LNCAP (cell line): ENCODE data around the gene FAM210A.
A peak's percentile ranks its signal among the peaks of the same experiment; 100 is the strongest.

Experiments used
- TF ChIP-seq, protein P1 (sequence below): fragments of 450-650 bp; IDR thresholded peaks from 2 replicates; pipeline ENCODE4 v1.5.1; 2017; ENCODE audit warnings: mild to moderate bottlenecking

Gene FAM210A

DNA sequence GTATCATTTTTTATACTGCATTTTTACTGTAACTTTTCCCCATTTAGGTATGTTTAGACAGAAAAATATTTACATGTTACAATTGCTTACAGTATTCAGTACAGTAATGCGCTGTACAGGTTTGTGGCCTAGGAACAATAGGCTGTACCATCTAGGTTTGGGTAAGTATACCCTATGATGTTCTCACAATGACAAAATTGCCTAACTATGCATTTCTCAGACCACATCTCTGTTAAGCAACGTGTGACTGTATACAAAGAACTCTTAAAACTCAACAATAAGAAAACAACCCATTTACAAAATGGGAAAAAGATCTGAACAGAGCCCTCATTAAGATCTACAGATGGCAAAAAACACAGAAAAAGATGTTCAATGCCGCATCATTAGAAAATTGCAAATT is 29.4 kb downstream of the FAM210A start:
- TF ChIP-seq, protein P1, sequence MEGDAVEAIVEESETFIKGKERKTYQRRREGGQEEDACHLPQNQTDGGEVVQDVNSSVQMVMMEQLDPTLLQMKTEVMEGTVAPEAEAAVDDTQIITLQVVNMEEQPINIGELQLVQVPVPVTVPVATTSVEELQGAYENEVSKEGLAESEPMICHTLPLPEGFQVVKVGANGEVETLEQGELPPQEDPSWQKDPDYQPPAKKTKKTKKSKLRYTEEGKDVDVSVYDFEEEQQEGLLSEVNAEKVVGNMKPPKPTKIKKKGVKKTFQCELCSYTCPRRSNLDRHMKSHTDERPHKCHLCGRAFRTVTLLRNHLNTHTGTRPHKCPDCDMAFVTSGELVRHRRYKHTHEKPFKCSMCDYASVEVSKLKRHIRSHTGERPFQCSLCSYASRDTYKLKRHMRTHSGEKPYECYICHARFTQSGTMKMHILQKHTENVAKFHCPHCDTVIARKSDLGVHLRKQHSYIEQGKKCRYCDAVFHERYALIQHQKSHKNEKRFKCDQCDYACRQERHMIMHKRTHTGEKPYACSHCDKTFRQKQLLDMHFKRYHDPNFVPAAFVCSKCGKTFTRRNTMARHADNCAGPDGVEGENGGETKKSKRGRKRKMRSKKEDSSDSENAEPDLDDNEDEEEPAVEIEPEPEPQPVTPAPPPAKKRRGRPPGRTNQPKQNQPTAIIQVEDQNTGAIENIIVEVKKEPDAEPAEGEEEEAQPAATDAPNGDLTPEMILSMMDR, result no peak

DNA sequence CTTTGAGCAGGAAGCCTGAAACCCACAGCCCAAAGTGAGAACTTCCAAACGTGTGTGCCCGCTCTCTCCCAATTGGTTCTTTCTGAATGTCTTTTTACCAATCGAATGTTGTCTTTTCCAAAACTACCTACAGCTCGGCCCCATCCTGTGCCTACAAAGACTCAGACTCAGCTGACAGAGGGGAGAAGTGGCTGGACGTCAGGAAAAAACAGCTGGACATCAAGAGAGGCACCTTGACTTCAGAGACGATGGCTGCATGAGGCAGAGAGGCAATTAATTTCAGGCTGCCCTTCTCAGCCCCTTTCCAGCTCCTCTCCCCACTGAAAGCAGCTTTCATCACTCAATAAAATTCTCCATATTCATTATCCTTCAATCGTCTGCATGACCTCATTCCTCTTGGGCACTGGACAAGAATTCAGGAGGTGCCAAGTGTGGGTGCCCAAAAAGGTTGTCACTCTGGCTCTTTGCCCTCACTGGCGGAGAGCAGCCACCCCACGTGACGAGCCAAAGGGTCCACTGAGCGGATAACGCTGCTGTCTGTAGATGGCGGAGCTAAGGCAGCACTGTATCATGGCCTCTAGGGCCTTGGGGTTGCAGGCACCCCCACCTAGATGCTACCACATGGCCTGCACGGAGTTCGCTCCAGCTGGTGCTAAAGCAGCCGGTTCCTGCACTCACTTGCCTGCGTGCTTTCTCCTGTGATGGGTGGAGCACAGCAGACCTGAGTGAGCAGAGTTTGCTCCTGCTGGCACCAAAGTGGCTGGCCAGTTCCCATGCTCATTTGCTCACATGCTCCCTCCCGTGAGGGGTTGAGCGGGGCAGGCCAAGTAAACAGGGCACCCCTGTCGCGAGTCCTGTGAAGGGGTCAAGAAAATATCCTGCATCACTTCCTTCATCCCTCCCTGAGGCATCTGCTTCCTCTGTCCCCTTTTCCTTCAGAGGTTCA is 37.9 kb downstream of the FAM210A start:
- TF ChIP-seq, protein P1, result no peak

DNA sequence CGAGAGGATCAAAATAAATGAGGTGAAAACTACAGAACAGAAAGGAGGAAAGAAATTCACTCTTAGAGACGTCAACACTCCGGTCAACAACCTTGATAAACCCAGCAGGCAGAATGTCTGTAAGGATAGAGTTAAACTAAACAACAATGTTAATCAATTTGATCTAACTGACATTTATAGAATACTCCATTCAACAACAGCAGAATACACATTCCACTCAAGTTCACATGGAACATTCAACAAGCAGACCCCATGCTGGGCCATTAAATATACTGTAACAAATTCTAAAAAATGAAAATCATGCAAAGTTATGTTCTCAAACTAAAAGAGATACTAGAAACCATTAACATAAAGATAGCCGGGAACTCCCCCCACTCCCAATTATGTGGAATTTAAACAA is 41.8 kb downstream of the FAM210A start:
- TF ChIP-seq, protein P1, result no peak

DNA sequence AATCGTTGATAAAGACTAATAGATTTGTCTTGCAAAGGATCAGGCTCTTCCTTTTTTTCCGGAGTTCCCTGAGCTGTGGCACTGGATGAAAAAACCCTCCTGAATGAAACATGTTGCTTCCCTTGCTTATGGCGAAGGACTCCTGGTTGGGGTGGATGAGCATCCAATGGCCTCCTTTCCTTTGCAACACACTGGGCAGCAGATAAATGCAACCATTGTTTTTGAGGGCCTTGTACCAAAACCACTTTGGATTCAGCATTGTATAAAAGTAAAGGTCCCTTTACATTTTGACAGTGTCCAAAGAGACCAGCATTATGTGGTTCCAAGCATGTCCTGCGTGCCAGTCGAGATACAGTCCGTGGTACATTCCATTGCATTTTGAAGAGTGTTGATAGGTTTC is 44.7 kb downstream of the FAM210A start:
- TF ChIP-seq, protein P1, result no peak

DNA sequence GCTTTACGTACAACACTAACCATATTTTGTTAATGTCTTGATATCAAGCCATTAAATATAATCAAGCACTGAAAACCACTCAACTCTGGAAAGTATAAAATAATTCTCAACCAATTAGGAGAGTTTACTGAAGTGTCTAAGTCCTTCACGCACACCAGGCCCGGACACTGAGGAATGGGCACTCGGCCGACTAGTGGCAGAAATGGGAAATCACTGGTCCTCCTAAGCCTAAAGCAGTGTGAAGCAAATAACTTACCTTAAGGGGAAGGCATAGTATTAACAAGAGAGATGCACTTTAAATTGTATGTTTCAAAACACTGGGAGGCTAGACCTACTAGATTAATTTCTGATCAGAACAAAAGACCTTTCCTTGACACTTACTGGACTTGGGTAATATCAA is 45.7 kb downstream of the FAM210A start:
- TF ChIP-seq, protein P1, result peak; percentile 45; the same call in 1 of the 2 replicates

DNA sequence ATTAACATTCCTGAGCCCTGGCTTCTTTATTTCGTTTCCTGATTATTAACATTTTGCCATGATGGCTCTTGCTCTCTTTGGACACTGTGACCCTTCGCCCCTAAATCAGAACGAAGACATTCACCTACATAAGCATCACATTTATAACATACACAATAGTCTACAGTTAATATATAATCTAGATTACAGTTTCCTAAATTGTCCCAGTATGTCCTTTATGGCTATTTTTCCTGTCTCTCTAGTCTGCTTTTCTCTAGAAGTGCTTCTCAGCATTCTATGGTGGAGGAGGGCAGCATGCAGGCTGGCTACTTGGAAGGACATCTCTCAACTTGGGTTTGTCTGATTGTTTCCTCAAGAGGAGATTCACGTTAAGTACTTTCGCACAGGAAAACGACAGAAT is 49.9 kb downstream of the FAM210A start:
- TF ChIP-seq, protein P1, result no peak

DNA sequence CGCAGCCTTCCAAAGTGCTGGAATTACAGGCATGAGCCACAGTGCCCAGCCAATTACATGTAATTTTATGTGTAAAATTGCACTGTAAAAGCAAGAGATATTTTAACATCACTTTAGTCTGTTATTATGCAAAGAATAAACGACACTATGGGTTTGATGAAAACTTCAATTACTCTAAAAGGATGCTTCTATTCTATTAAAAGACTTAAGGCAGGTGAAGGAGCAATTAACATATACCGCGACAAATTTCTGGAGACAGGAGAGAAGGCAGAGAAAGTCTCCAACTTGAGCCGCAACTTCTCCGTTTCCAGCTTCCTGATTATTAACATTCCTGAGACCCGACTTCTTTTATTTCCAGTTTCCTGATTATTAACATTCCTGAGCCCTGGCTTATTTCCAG is 53.7 kb downstream of the FAM210A start:
- TF ChIP-seq, protein P1, result no peak
